GDM1 (cell line): ENCODE data around the gene ACTN4.
"Not testable (repeated sequence)": the region's sequence is repeated elsewhere in the genome, so short reads cannot be mapped to it uniquely, and the experiment has no call there.

ENCODE experiments used
- DNase-seq: peaks from one replicate; lab custom pipeline; 2025; lab: John Stamatoyannopoulos, UW

ACTN4 gene

DNA sequence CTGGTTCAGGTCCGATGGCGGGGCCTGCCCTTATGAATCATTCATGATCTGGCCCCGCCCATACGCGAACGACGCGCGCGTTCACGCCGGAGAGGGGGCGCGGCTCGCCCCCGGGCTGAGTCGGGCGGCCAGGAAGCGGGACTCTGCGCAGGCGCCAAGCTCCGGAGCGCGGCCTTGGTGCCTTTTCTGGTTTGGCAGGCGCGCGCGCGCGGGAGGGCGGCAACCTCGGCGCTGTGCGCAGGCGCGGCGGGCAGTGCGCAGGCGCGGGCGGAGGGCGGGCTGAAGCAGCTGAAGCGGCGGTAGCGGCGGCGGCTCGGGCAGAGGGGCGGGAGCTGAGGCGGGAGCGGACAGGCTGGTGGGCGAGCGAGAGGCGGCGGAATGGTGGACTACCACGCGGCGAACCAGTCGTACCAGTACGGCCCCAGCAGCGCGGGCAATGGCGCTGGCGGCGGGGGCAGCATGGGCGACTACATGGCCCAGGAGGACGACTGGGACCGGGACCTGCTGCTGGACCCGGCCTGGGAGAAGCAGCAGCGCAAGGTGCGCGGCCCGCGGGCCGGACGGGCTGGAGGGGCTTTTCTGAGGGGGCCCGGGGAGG is at the start of gene ACTN4:
ACTN4 (plus strand) TSS at position 282 of the 598 bp plus-strand sequence; CDS start at position 379, 97 bp downstream.
- DNase-seq, result peak; percentile 97

DNA sequence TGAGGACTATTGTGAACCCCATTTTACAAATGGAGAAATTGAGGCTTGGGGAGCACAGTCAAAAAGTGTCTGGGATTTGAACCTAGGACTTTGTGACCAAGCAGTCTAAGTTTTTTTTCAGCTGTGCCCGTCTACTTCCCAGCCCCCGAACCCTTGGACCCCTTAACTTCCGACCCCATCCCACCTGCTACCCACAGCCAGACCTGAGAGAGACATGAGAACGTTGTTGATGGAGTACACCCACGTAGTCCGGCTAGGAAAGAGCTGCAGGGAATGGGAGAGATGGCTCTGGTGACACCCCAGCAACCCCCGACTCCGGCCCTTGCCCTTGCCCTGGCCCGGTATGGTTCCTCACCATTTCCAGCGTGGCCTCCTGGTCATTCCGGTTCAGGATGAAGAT is 47.7 kb upstream of the ACTN4 start:
- DNase-seq, result no peak

DNA sequence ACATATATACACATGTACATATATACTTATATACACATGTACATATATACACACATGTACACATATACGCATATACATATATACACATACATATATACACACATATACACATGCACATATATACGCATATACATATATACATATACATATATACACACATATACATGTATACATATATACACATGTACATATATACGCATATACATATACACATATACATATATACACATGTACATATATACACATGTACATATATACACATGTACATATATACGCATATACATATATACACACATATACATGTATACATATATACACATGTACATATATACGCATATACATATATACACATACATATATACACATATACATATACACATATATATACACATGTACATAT is 44.6 kb upstream of the ACTN4 start:
- not testable (repeated sequence) for DNase-seq

DNA sequence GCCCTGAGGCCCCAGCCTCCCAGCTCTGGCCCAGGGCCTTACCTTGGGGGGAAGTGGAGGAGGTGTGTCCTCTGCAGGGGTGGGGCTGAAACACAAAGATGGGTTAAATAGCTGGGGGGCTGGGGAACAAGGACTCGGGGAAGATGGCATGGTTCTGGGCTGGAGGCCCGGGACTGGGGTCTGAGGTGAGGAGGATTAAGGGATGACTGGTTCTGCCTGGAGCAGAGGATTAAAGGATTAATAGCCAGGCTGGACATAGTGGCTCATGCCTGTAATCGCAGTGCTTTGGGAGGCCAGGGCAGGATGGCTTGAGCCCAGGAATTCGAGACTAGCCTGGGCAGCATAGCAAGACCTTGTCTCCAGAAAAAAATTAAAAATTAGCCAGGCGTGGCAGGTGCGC is 41.3 kb upstream of the ACTN4 start:
- no peak for DNase-seq

DNA sequence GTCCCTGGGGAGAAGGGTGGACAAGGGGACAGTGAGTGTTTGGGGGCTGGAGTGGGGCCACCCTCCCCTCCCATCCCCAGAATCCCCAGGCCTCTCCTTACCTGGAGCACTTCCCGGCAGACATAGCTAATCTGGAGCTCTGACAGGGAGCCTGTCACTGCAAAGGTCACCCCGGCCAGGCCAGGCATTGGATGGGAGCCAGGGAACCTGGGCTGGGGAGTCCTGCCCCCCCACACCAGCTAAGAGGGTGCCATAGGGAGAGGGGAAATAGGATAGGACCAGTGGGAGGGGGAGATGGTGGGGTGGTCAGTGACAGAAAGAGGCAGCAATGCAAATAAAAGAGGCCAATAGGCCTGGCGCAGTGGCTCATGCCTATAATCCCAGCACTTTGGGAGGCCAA is 33.2 kb upstream of the ACTN4 start:
- no peak for DNase-seq

DNA sequence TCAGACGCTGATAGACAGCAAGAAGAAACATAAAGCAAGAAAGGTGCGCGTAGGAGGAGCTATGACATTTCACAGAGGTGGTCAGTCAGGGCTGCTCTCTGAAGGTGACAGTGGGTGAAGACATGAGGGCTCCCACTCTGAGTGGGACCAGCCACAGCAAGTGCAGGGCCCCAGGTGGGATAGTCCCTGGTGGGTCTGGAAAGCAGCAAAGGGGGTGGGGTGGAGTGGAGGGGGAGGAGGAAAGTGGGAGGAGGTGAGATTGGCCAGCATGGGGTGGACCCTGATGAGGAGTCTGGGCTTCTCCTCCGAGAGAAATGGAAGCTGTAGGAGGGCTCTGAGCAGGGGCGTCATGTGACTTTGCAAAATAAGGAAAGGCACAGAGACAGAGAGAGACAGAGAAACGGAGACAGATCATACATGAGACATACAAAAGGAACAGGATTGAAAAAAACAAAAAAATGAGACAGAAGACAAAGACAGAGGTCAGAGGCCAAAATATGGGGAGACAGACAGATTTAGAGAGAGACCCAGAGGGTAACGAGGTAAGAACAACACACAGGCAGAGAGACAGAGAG is 32.4 kb upstream of the ACTN4 start:
- no peak for DNase-seq

DNA sequence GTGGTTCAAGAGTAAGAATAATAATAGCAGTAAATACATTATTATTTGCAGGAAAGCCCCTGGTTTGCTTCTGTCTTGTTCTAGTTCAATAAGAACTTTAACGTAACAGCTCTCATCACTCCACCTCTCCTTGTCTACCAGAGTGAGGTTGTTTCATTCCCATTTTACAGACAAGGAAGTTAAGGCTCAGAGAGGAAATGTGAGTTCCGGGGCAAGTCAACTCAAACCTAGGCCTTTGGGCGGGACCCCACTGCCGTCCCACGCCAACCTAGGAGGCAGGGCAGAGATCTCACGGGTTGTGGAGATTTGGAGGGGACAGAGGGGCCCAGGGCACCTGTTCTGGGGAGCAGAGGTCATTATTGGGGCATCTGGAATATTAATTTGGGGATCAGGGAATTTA is 31.2 kb upstream of the ACTN4 start:
- no peak for DNase-seq

DNA sequence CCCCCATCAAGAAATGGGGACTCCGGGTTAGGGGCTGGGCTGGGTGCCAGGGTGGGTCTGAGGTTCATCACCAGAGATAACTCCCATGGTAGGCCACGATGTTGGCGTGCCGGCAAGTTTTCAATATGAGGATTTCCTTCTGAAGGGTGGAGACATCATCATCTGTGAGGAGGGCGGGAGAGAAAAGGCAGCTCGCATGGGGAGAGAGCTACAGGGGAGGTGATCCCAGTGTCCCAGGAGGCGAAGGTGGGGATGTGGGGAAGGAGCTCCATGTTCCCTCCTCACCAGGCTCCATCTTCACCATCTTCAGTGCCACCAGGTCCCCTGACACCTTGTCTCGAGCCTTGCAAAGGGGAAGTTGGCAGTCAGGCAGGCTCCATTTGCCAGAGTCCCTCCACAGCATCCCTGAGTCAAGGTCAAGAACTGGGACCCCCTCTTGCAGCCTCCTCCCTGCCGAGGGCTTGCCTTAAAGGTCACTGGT is 30.1 kb upstream of the ACTN4 start:
- DNase-seq, result no peak

DNA sequence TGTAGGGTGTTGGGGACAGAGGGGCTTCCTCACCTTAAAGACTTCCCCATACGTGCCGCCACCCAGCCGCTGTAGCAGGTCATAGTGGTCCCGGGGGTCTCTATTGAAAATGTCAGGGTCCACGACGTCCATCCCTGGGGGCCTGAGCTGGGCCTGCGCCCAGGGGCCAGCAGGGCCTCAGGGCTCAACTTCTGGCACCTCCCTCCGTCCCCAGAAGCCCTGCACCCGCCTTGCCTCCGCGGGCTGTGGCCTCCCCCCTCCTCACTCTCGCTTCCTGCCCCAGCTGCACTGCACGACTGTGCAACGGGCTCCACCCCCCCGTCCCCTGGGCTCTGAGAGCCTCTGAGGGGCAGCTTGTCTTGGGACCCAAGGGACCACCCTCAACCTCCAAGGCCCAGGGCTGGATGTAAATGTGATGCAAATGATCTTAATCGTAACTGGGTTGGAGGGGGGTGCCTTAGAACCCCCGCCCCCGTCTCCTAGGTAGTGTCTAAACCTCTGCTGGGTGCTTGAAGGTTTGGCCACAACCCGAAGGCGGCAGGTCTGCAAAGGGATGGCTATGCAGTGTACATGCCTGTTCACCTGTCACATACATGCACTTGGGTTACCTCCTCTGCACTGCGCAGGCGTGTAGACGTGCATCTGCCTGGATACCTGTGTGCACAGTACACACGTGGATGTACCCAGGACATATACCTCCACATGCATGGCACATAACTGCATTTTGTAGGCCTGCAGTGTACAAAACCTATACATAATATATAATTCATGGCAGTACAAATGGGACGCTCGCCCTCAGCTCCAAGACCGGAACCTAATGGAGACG is 29.5 kb upstream of the ACTN4 start, which contains the start of gene MAP4K1:
MAP4K1 (minus strand) TSS at position 190 of the 826 bp plus-strand sequence; CDS start at position 132, 58 bp downstream.
- peak; percentile 55 for DNase-seq

DNA sequence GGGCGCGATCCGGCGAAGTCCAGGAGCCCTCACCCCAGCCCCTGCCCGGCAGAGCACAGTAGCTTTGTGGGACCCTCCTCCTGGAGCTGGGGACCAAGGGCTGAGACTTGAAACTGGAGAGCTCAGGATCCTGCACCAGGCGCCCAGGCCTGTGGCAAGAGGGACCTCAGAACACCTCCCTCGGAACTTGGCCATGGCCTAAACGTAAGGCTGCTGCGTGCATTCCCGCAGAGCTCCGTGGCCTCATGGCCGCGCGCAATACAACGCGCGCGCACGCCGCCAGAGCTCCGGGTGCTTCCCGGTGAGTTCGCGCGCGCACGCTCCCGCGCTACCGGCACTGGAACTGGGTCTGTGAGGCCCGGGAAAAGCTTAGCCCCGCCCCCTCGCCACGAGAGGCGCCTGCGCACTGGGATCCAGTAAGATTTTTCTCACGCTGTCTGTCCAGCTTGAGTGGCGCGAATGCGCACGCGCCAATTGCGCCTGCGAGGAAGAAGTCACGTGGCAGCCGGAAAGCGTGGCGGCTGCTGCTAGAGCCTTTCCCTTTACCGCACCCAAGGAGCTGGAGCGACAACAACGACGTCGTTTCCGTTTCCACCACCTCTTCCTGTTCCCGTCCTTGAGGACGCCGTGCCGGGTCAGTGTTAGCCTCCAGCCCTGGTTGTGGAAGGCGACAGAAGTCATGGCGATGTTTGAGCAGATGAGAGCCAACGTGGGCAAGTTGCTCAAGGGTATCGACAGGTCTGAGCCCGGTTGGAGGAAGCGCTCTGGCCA is 28.7 kb upstream of the ACTN4 start, which contains the start of gene EIF3K:
EIF3K (plus strand) TSS at position 599 of the 771 bp plus-strand sequence; CDS start at position 680, 81 bp downstream.
- peak; percentile 99 for DNase-seq

DNA sequence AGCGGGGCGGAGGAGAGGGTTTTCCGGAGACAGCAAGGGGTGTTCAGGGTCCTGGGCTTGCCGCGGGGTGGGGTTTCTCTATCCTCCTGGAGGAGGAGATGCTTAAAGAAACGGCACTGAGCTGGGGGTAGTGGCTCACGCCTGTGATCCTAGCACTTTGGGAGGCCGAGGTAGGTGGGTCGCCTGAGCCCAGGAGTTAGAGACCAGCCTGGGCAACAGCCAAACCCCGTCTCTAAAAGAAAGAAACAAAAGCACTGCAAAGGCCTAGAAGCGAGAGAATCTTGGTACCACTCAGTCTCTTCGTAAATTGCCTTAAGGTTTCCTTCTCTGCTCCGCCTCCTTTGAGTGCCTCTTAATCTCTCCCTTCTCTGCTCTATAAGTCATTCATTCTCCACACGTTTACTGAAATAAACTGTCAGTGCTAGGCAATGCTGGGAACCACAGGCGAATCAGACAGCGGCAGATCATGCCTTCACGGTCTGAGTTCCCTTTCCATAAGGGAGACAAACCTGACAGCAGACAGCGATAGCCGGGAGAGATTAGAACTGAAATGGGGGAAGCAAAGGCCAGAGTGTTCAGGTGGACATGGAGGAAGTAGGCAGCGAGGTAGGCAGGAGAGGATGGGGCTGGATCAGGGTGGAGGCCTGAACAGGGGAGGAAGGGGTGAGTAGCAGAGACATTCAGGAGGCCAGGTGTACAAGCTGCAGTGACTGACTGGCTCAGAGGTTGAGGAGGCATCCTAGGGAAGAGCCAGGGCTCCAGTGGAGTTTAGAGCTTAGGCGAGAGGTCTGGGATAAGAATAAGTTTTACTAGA is 27.9 kb upstream of the ACTN4 start:
- DNase-seq, result no peak

DNA sequence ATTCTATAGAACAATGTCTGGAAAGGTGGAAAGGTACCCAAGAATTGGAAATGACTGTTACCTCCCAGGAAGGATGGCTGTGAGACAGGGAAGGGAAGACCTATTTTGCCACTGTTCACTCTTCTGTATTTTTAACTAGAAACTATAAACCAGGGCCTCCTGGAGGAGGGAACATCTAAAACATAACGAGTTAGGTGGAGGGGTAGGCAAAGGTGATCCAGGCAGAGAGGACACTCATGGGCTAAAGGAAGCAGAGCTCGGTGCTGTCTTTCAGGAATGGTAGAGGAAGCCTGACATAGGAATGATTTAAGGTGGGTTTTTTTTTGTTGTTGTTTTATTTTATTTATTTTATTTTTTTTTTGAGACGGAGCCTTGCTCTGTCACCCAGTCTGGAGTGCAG is 22.6 kb upstream of the ACTN4 start:
- no peak for DNase-seq

DNA sequence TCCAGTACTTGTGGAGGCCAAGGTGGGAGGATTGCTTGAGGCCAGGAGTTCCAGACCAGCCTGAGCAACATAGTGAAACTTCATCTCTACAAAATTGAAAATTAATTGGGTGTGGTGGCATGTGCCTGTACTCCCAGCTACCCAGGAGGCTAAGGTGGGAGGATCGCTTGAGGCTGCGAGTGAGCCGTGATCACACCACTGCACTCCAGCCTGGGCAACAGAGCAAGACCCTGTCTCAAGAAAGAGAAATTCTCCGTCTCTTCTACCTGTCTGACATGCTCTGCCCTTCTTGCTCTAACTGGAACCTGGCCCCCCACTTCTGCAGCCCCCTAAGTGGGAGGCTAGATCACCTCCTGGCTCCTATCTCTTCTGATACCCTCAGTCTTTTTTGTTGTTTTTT is 21.0 kb upstream of the ACTN4 start:
- no peak for DNase-seq

DNA sequence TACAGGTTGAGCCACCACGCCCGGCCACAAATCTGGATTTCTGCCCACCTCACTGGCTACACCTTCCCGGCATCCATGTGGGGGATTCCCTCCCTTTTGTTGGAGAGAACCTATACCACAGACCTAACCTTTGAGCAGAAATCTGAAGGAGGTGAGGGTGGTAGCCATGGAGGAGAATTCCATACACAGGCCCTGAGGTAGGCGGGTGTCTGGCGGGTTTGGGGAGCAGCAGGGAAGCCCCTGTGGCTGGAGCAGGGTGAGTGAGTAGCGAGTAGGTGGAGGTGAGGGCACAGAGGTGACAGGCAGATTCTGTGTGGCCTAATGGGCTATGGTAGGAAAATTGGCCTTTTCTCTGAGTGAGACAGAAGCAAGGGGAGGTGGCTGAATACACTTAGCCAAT is 17.9 kb upstream of the ACTN4 start:
- no peak for DNase-seq

DNA sequence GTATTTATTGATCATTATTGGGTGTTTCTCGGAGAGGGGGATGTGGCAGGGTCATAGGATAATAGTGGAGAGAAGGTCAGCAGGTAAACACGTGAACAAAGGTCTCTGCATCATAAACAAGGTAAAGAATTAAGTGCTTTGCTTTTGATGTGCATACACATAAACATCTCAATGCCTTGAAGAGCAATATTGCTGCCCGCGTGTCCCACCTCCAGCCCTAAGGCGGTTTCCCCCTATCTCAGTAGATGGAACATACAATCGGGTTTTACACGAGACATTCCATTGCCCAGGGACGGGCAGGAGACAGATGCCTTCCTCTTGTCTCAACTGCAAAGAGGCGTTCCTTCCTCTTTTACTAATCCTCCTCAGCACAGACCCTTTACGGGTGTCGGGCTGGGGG is 16.1 kb upstream of the ACTN4 start:
- DNase-seq, result not testable (repeated sequence)

DNA sequence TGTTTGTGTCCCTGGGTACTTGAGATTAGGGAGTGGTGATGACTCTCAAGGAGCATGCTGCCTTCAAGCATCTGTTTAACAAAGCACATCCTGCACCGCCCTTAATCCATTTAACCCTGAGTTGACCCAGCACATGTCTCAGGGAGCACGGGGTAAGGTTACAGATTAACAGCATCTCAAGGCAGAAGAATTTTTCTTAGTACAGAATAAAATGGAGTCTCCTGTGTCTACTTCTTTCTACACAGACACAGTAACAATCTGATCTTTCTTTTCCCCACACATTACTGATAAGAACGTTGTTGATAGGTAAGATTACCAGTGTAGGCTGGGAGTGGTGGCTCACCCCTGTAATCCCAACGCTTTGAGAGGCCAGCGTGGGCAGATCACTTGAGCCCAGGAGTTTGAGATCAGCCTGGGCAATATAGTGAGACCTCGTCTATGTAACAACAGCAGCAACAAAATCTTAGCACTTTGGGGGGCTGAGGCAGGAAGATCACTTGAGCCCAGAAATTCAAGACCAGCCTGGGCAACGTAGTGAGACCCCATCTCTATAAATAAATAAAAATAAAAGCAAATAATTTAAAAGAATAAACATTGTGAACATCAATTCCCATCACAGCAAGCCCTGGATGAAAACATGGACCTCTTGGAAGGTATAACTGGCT is 15.5 kb upstream of the ACTN4 start:
- not testable (repeated sequence) for DNase-seq

DNA sequence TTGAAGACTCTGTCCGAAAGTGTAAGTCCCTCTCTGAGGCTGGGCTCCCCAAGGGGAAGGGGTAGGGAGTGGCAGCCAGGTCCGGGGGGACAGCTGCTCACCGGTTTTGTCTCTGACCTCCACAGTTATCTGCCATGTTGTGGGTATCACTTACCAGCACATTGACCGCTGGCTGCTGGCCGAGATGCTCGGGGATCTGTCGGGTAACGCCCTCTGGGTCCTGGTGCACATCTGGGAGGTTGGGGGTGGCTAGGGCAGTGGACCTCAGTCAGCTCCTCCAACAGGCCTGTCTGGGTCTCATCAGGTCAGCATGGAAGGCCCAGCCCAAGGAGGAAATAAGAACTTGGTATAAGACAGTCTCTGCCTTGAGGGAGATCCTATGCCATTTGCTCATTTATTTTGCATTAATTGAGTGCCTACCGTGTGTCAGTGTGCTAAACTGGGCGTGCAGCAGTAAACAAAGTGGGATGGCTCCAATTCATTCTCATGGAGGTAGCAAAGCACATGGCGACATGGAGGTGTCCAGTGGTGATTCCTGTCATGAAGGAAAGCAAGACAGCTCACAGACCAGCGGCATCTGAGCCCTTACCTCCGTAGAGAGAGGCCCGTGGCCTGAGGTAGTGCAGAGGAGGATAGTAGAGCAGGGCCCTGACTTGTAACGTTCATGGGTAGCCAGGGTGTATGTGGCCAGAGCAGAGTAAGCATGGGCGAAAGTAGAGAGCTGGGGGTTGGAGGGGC is 14.8 kb upstream of the ACTN4 start:
- no peak for DNase-seq

DNA sequence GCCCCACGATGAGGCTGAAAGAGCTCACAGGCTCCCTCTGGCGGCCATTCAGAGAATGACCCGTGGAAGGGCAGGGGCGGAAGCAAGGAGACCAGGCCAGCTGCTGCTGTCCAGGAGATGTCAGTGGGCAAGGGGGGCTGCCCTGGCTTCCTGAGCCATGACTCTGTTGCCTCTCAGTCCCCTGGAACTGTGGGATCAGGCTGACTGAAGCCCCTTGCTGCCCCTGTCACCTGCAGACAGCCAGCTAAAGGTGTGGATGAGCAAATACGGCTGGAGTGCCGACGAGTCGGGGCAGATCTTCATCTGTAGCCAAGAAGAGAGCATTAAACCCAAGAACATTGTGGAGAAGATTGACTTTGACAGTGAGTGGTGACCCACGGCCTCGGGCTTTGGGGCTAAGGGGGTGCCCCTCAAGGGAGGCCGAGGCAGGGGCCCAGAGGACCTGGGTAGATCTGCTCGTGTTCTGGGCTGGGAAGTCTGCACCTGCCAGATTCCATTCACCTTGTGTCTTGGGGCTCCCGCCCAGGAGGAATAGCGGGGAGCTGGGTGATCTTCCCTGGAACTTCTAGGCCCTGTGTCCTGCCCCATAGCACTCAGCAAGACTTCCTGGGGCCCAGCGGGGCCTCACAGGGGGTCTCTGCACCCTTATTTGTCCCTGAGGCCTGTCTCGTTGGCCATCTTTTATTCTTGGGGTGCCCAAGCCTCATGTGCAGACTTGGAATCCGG is 12.5 kb upstream of the ACTN4 start:
- DNase-seq, result peak; percentile 30
